T-cell (primary cell): ENCODE results near the gene CECR2. TPM values are rescaled to one million over a fixed set of nuclear protein-coding genes. Genes with fewer than 3 reads are reported as not detected.

Source experiments
- ATAC-seq, 4 experiments: fragments of 200-7000 bp in 3 of 4; fragments of 150-1000 bp in 1 of 4; cut with Tn5 transposase; replicated peaks in 1 of 4; 1 replicate in 3 of 4; 2 replicates in 1 of 4; pipeline ENCODE4 v1.10.0; 2021; ENCODE audit warnings: moderate library complexity in 3 of 4, mild to moderate bottlenecking in 2 of 4, moderate number of reproducible peaks in 1 of 4
- CTCF ChIA-PET, 2 donors: fragments of 300-600 bp; sonication (Branson Sonifier 250); formaldehyde crosslinking; loops; one replicate each; lab custom pipeline; 2022; ENCODE audit warnings: antibody characterized with exemption in 2 of 2; lab: Charles Lee
- POLR2A ChIA-PET, 2 donors: fragments of 300-600 bp; sonication (Branson Sonifier 250); formaldehyde crosslinking; loops; one replicate each; lab custom pipeline; 2022; ENCODE audit warnings: antibody characterized with exemption in 2 of 2; lab: Charles Lee
- DNase-seq, 35 experiments: peaks; one replicate each; pipeline versions ENCODE4 v3.0.0 to v3.0.0-alpha.2; 2013 to 2023
- H3K27ac ChIP-seq: one replicate; pipeline ENCODE4 v1.5.1; 2013; ENCODE audit warnings: low read length
- H3K27me3 ChIP-seq, 2 experiments: replicated peaks in 1 of 2; 1 replicate in 1 of 2; 2 replicates in 1 of 2; pipeline versions ENCODE4 v1.6.1 to v1.7.0; 2013; ENCODE audit warnings: low read length in 1 of 2, mixed read lengths in 1 of 2; ENCODE audit not compliant: control insufficient read depth in 2 of 2, insufficient read depth in 2 of 2; ENCODE audit errors: extremely low read depth in 1 of 2
- H3K36me3 ChIP-seq, 2 donors: 1 replicate in 1 of 2; 2 replicates in 1 of 2; pipeline versions ENCODE4 v1.6.1 to v1.7.0; 2013; ENCODE audit warnings: low read length in 1 of 2; ENCODE audit not compliant: control insufficient read depth in 2 of 2, insufficient read depth in 1 of 2; ENCODE audit errors: extremely low read depth in 1 of 2
- H3K4me1 ChIP-seq, 2 experiments: 1 replicate in 1 of 2; 2 replicates in 1 of 2; pipeline versions ENCODE4 v1.6.1 to v1.7.0; 2013; ENCODE audit warnings: low read length in 2 of 2, mixed read lengths in 1 of 2; ENCODE audit not compliant: insufficient read depth in 2 of 2, control insufficient read depth in 1 of 2; ENCODE audit errors: extremely low read depth in 1 of 2
- H3K4me3 ChIP-seq, 2 donors: 1 replicate in 1 of 2; 2 replicates in 1 of 2; pipeline versions ENCODE4 v1.5.1 to v1.7.0; 2013; ENCODE audit warnings: mild to moderate bottlenecking in 2 of 2, low read length in 1 of 2, moderate library complexity in 1 of 2; ENCODE audit not compliant: control insufficient read depth in 1 of 2; ENCODE audit errors: extremely low read depth in 1 of 2
- H3K9me3 ChIP-seq: 2 replicates; pipeline ENCODE4 v1.7.0; 2013
- H3K27ac Mint-ChIP-seq, 2 donors: one replicate each; pipeline ENCODE4 v1.8.0; 2020 to 2021; ENCODE audit warnings: mild to moderate bottlenecking in 2 of 2, mixed read lengths in 2 of 2
- H3K27me3 Mint-ChIP-seq, 2 donors: one replicate each; pipeline ENCODE4 v1.8.0; 2021 to 2022; ENCODE audit warnings: mixed read lengths in 2 of 2
- H3K36me3 Mint-ChIP-seq: one replicate; pipeline ENCODE4 v1.8.0; 2021; ENCODE audit warnings: mixed read lengths
- H3K4me1 Mint-ChIP-seq, 3 donors: one replicate each; pipeline ENCODE4 v1.8.0; 2020 to 2022; ENCODE audit warnings: mixed read lengths in 3 of 3, mild to moderate bottlenecking in 1 of 3
- H3K4me3 Mint-ChIP-seq, 3 donors: one replicate each; pipeline ENCODE4 v1.8.0; 2020 to 2022; ENCODE audit warnings: mild to moderate bottlenecking in 3 of 3, mixed read lengths in 3 of 3, moderate library complexity in 3 of 3
- H3K9me3 Mint-ChIP-seq, 3 donors: one replicate each; pipeline ENCODE4 v1.8.0; 2020 to 2022; ENCODE audit warnings: mixed read lengths in 3 of 3
- WGBS: methylation state at CpG from one replicate; pipeline ENCODE4 v1.1.5; 2013; ENCODE audit warnings: missing lambda C conversion rate; ENCODE audit not compliant: insufficient coverage; 5-methylcytosine and 5-hydroxymethylcytosine counted together
- total RNA-seq, 35 experiments: library from RNA in 6 of 35; stranded (reverse) in 6 of 35; fragments of 120-200 nt in 1 of 35; gene quantifications; one replicate each; pipeline versions ENCODE4 v1.2.1 to v1.2.4 and lab custom pipeline; 2013 to 2026

CECR2 gene
- total RNA-seq, 5 donors from 2014 or later (not counting 1 experiment from before 2014, with no cell fraction given): 0.09 to 1.1 (median 0.50) TPM; not detected in 1

DNA sequence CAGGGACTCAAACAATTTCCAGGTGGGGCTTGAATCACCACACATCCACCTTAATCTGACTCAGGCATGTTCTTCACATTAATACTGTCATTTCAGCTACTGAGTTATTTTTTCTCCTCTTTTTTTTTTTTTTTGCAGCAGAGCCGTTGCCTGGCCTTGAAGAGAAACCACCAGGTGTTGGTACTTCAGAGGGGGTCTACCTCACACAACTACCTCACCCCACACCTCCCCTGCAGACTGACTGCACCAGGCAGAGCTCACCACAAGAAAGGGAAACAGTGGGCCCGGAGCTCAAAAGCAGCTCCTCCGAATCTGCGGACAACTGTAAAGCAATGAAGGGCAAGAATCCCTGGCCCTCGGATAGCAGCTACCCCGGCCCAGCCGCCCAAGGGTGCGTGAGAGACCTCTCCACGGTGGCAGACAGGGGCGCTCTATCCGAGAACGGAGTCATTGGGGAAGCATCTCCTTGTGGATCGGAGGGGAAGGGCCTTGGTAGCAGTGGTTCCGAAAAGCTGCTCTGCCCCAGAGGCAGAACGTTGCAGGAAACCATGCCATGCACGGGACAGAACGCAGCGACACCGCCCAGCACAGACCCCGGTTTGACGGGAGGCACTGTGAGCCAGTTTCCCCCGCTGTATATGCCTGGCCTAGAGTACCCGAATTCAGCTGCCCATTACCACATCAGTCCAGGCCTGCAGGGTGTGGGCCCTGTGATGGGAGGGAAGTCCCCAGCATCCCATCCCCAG lies 178.9 kb downstream of the CECR2 start:
- Histone ChIP-seq H3K27ac (no peak overlapping the region), H3K27me3 (peaks cover 0 to 14% of the 10 kb centered on the region in 2 experiments), H3K4me1 (no peaks in the 10 kb centered on the region), H3K36me3 (no peaks in the 10 kb centered on the region), H3K4me3 (no peak overlapping the region), H3K9me3 (no peaks in the 10 kb centered on the region)
- no peak for ATAC-seq
- Mint-ChIP-seq H3K36me3 (no peaks in the 10 kb centered on the region), H3K9me3 (no peaks in the 10 kb centered on the region), H3K27me3 (peaks cover 0 to 2% of the 10 kb centered on the region in 2 donors), H3K4me1 (no peaks in the 10 kb centered on the region), H3K4me3 (no peak overlapping the region), H3K27ac (no peak overlapping the region)
- DNase-seq: no peak
- 67% methylated on average over 13 of the region's 23 CpGs for WGBS
- ChIA-PET POLR2A (no interaction called here), CTCF (no interaction called here)

DNA sequence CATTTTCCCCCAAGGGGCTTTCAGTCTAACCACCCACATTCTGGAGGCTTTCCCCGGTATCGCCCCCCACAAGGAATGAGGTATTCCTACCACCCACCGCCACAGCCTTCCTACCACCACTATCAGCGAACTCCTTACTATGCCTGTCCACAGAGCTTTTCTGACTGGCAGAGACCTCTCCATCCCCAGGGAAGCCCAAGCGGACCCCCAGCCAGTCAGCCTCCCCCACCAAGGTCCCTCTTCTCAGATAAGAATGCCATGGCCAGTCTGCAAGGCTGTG lies 179.4 kb downstream of the CECR2 start:
- Mint-ChIP-seq H3K9me3 (no peaks in the 10 kb centered on the region), H3K27me3 (peaks cover 0 to 2% of the 10 kb centered on the region in 2 donors), H3K27ac (no peak overlapping the region), H3K4me1 (no peaks in the 10 kb centered on the region), H3K4me3 (no peak overlapping the region), H3K36me3 (no peaks in the 10 kb centered on the region)
- H3K4me1 ChIP-seq: no peaks in the 10 kb centered on the region
- DNase-seq (no peak), ATAC-seq (no peak)
- POLR2A ChIA-PET: no interaction called here
- peaks cover 0 to 10% of the 10 kb centered on the region in 2 experiments for H3K27me3 ChIP-seq
- H3K9me3 ChIP-seq: no peaks in the 10 kb centered on the region
- no peak overlapping the region for H3K4me3 ChIP-seq
- CTCF ChIA-PET: no interaction called here
- no peak overlapping the region for H3K27ac ChIP-seq
- WGBS: 78% methylated on average over 5 of the region's 5 CpGs
- no peaks in the 10 kb centered on the region for H3K36me3 ChIP-seq

DNA sequence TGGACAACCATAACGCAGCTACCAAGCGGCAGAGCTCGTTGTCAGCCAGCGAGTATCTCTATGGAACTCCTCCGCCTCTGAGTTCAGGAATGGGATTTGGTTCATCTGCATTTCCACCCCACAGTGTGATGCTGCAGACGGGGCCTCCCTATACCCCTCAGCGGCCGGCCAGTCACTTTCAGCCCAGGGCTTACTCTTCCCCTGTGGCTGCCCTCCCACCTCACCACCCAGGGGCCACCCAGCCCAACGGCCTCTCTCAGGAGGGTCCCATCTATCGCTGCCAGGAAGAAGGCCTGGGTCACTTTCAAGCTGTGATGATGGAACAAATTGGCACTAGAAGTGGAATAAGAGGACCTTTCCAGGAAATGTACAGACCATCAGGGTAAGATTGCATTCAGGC lies 179.9 kb downstream of the CECR2 start:
- no peak overlapping the region for H3K27ac Mint-ChIP-seq
- WGBS: 84% methylated on average over 5 of the region's 10 CpGs

DNA sequence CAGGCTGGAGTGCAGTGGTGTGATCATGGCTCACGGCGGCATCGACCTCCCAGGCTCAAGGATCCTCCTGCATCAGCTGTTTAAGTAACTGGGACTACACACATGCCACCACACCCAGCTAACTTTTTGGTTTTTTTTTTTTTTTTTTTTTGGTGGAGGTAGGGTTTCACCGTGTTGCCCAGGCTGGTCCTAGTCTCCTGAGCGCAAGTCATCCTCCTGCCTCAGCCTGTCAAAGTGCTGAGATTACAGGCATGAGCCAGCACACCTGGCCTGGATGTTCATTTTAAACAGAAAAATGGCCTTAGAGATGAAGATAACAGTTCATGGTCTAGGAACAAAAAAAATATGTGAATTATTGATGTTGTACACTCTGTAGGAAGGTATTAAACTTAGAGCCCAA lies 180.4 kb downstream of the CECR2 start:
- no peaks in the 10 kb centered on the region for H3K36me3 Mint-ChIP-seq
- H3K27ac Mint-ChIP-seq: no peak overlapping the region

More for the DNA sequence above, 179.9 kb downstream of the CECR2 start:
- Mint-ChIP-seq H3K9me3 (no peaks in the 10 kb centered on the region), H3K4me3 (no peak overlapping the region), H3K36me3 (no peaks in the 10 kb centered on the region), H3K27me3 (peaks cover 0 to 2% of the 10 kb centered on the region in 2 donors), H3K4me1 (no peaks in the 10 kb centered on the region)
- POLR2A ChIA-PET: no interaction called here
- H3K9me3 ChIP-seq: no peaks in the 10 kb centered on the region
- ATAC-seq: no peak
- CTCF ChIA-PET: no interaction called here
- DNase-seq: no peak
- no peak overlapping the region for H3K27ac ChIP-seq
- peaks cover 0 to 10% of the 10 kb centered on the region in 2 experiments for H3K27me3 ChIP-seq
- no peaks in the 10 kb centered on the region for H3K36me3 ChIP-seq
- no peaks in the 10 kb centered on the region for H3K4me1 ChIP-seq
- H3K4me3 ChIP-seq: no peak overlapping the region

DNA sequence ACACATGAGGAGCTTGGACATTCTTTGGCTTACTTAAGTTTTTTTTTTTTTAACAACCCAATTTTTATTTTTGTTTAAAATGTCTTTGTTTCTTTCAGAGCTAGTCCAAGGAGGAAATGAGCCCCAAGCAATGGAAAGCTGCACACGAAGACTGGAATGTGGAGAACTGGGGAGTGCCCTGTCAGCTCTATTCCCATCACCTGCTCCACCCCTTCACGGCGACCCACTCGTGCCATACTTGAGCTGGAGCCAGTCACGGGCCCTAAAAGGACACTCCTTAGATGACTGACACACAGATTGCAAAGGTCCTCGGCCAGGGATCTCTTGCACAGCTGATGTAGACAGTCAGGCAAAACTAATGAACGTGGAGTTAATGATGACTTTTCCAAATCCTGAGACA lies 183.5 kb downstream of the CECR2 start:
- Mint-ChIP-seq H3K27me3 (peaks cover 0 to 2% of the 10 kb centered on the region in 2 donors), H3K4me3 (no peak overlapping the region), H3K9me3 (no peaks in the 10 kb centered on the region), H3K4me1 (no peaks in the 10 kb centered on the region), H3K27ac (no peak overlapping the region), H3K36me3 (no peaks in the 10 kb centered on the region)
- Histone ChIP-seq H3K4me1 (no peaks in the 10 kb centered on the region), H3K27ac (no peak overlapping the region), H3K9me3 (no peaks in the 10 kb centered on the region), H3K36me3 (no peaks in the 10 kb centered on the region), H3K27me3 (peaks cover 0 to 10% of the 10 kb centered on the region in 2 experiments), H3K4me3 (no peak overlapping the region)
- no peak for DNase-seq
- ChIA-PET CTCF (no interaction called here), POLR2A (no interaction called here)
- WGBS: 82% methylated on average over 5 of the region's 7 CpGs
- ATAC-seq: no peak

More for the DNA sequence above, 180.4 kb downstream of the CECR2 start:
- Mint-ChIP-seq H3K27me3 (peaks cover 0 to 2% of the 10 kb centered on the region in 2 donors), H3K4me1 (no peaks in the 10 kb centered on the region), H3K4me3 (no peak overlapping the region), H3K9me3 (no peaks in the 10 kb centered on the region)
- H3K27me3 ChIP-seq: peaks cover 0 to 10% of the 10 kb centered on the region in 2 experiments
- ChIA-PET CTCF (no interaction called here), POLR2A (no interaction called here)
- no peaks in the 10 kb centered on the region for H3K4me1 ChIP-seq
- 100% methylated on average over 1 of the region's 5 CpGs for WGBS
- no peaks in the 10 kb centered on the region for H3K36me3 ChIP-seq
- DNase-seq: no peak
- ATAC-seq: no peak
- H3K27ac ChIP-seq: no peak overlapping the region
- no peak overlapping the region for H3K4me3 ChIP-seq
- no peaks in the 10 kb centered on the region for H3K9me3 ChIP-seq

DNA sequence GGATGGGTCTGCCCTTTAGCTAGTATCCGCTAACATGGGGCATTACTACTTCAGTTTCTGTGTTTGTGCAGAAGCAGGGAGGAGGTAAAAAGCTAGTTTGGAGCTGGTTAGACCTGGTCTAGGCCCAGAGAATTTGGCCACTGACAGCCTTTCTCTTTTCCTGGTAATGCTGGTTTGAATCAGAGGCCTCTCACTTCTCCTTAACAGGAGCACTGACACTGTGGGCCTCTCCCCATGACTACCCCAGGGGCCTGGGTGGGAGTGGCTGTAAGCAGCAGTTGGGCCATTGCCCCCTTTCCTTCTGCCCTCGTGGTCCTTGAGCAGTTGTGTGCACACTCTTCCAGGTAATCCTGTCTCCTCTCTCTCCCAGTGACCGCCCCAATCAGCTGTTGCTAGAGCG lies 185.6 kb downstream of the CECR2 start:
- CTCF ChIA-PET: no interaction called here
- no peaks in the 10 kb centered on the region for H3K36me3 Mint-ChIP-seq
- 60% methylated on average over 2 of the region's 4 CpGs for WGBS

More for the DNA sequence above, 185.6 kb downstream of the CECR2 start:
- Mint-ChIP-seq H3K27me3 (peaks cover 0 to 9% of the 10 kb centered on the region in 2 donors), H3K4me3 (no peak overlapping the region), H3K27ac (no peak overlapping the region), H3K9me3 (no peaks in the 10 kb centered on the region), H3K4me1 (no peaks in the 10 kb centered on the region)
- Histone ChIP-seq H3K4me3 (no peak overlapping the region), H3K4me1 (no peaks in the 10 kb centered on the region), H3K36me3 (no peaks in the 10 kb centered on the region), H3K27me3 (peaks cover 0 to 3% of the 10 kb centered on the region in 2 experiments), H3K27ac (no peak overlapping the region), H3K9me3 (no peaks in the 10 kb centered on the region)
- POLR2A ChIA-PET: no interaction called here
- ATAC-seq (no peak), DNase-seq (no peak)
